Ureter (tissue), 1 donor: ENCODE data around the gene RASL12. TPM values are rescaled to one million over a fixed set of nuclear protein-coding genes. Genes with fewer than 3 reads are reported as not detected.

Source experiments
- DNase-seq: peaks from one replicate; pipeline ENCODE4 v3.0.0-alpha.2; 2020; ENCODE audit warnings: low spot score
- total RNA-seq: library from RNA; stranded (reverse); gene quantifications from one replicate; pipeline ENCODE4 v1.2.4, GENCODE V29; 2023
- donor health status: DM: yes; HTN: yes; CAD: no.

RASL12 gene
- total RNA-seq, 1 donor from 2014 or later: 32.8 TPM

GRCh38 chr15:65092911-65093792, 25.4 kb upstream of the RASL12 start:
- no peak for DNase-seq

- DNase-seq: no peak
Observed at GRCh38 chr15:65091946-65092770, 24.4 kb upstream of the RASL12 start.

GRCh38 chr15:65089206-65089824, 21.5 kb upstream of the RASL12 start:
- no peak for DNase-seq

- no peak for DNase-seq
Observed at GRCh38 chr15:65088643-65089021, 20.8 kb upstream of the RASL12 start.

- peak; percentile 89 for DNase-seq
Observed at GRCh38 chr15:65087873-65088642, 20.3 kb upstream of the RASL12 start.

GRCh38 chr15:65087411-65087810, 19.6 kb upstream of the RASL12 start:
- DNase-seq: no peak

DNA sequence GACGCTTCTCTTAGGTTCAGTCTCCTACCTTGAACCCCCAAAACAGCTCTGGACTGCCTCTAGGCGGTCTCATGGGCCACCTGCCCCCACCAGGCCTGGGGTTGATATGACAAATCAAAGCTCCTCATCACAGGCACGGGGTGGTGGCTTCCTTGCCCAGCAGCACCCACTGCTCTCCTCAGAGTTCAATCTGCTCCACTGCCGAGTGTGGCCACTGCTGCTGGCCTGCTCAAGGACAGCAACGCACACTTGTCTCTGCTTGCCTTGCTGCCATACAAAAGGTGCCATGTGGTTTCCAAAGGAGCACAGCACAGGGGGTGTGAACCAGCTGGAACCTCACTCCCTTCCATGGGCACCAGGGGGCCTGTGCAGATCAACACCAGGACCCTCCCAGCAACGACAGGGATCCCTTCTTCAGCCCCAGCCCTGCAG, 18.9 kb upstream of the RASL12 start:
- DNase-seq: no peak

DNA sequence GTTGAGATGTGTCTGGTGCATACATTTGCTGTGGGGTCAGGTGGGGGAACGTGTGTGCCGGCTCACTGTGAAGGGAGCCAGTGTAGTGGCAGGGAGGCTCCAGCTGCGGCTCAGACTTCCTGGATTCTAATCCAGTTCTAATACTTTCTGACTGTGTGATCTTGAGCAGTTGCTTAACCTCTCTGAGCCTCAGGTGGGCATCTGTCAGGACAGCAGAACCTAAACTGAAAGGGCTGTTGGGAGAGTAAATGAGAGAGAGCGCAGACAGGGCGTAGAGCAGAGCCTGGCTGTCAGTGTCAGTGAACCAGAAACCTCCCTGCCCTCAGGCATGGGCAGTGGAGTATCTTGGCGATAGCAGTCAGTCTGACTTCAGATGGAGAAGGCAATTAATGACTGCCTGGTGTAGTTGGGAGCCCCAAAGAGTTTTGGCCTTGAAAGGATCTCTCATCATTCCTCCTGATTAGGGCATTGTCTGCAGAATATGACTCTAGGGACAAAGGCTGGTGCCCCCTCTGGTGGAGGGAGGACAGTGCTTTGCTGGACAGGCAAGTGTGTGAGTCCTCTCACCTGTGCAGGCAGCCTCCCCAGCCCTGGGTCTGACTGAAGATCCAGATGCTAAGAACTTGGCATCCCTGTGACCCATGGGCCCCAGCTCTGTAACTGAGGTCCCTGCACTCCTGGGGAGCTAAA, 18.3 kb upstream of the RASL12 start:
- DNase-seq: no peak

- DNase-seq: no peak
Observed at GRCh38 chr15:65085207-65085753, 17.5 kb upstream of the RASL12 start.

DNA sequence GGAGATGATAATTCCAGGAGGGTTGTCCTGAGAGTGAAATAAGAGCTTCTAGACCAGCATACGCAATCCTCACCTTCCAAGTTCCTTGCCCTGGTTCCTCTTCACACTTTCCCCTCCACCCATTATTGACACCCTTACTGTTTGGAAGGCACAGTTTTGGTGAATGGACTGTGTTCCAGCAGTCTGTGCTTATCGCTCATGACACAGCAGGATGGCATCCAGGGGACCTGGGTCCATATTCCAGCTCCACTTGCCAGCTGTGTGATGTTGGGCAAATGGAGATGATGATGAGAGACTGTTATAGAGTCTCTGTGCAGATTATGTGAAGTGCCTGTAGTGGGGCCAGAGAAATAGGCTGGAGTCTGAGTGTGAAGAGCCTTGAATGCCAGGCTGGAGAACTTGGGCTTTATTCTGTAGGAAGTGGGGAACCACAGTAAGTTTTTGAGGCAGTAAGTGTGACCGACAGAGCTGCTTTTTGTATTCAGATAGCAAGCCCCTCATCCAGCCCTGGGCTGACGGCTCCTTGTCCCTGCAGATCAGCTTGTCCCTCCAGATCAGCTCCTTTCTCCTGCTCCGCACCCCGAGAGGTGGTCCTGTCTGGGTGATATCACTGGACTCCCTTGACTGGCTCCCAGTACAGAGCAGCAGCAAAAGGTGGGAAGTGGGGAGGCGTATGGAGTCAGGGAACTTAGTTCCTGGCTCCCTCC, 16.9 kb upstream of the RASL12 start:
- DNase-seq: no peak

GRCh38 chr15:65083262-65083701, 15.5 kb upstream of the RASL12 start:
- no peak for DNase-seq

- DNase-seq: no peak
Observed at GRCh38 chr15:65082303-65082953, 14.6 kb upstream of the RASL12 start.

DNA sequence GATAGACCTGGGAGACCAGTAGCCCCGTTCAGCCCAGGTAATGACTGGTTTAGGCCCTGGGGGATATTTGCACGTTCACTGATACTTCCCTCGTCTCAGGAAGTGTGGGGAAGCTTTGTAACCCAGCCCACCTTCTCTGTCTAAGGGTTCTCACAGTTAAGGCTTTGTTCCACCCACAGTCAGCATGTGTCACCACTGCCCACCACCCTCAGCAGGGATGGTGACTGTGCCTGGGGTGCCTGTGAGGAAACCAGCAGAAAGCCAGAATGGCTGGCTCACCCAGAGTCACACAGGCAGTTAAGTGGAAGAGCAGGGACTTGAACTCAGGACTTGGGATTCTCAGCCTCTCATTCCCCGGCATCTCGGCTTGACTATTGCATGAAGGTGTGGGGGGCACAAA, 14.0 kb upstream of the RASL12 start:
- no peak for DNase-seq

- no peak for DNase-seq
Observed at GRCh38 chr15:65081270-65081669, 13.5 kb upstream of the RASL12 start.

- DNase-seq: no peak
Observed at GRCh38 chr15:65079580-65079979, 11.8 kb upstream of the RASL12 start.

DNA sequence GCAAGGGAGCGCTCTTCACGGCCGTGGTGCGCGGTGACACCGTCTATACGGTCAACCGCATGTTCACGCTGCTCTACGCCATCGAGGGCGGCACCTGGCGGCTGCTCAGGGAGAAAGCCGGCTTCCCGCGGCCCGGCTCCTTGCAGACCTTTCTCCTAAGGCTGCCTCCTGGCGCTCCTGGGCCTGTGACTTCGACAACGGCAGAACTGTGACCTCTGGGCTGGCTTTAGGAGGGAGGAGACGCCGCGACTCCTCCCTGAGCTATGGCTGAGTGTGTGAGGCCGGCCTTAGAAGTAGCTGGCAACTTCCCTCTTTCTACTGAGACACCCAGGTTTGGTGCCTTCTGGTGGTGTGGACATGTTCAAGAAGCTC, 10.2 kb upstream of the RASL12 start:
- DNase-seq: peak; percentile 69

DNA sequence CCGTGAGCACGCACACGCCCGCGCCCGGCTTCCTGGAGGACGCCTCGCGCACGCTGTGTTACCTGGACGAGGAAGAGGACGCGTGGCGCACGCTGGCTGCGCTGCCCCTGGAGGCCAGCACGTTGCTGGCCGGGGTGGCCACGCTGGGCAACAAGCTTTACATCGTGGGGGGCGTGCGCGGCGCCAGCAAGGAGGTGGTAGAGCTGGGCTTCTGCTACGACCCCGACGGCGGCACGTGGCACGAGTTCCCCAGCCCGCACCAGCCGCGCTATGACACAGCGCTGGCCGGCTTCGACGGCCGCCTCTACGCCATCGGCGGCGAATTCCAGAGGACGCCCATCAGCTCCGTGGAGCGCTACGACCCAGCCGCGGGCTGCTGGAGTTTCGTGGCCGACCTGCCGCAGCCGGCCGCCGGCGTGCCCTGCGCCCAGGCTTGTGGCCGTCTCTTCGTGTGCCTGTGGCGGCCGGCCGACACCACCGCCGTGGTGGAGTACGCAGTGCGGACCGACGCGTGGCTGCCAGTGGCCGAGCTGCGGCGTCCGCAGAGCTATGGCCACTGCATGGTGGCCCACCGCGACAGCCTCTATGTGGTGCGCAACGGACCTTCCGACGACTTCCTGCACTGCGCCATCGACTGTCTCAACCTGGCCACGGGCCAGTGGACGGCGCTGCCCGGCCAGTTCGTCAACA, 9.6 kb upstream of the RASL12 start:
- DNase-seq: no peak

DNA sequence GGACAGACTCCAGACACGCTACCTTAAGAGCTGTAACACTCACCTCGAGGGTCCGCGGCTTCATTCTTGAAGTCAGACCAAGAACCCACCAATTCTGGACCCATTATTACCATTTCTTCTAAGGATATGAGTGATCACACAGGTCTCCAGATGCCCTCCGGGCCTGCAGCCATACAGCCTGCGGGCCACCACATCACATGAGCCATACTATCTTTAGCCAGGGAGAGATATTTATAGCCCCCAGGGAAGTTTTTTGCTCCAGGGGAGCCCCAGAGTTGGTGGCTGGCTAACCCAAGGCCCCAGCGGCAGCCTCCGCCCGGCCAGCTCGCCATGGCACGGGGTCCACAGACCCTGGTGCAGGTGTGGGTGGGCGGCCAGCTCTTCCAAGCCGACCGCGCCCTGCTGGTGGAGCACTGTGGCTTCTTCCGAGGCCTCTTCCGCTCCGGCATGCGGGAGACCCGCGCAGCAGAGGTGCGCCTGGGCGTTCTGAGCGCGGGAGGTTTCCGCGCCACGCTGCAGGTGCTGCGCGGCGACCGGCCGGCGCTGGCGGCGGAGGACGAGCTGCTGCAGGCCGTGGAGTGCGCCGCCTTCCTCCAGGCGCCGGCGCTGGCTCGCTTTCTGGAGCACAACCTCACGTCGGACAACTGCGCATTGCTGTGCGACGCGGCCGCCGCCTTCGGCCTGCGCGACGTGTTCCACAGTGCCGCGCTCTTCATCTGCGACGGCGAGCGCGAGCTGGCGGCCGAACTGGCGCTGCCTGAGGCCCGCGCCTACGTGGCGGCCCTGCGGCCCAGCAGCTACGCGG, 8.9 kb upstream of the RASL12 start, which contains the start of gene KBTBD13:
Gene KBTBD13 (plus strand): TSS at position 261 of the 805 bp plus-strand sequence. CDS start 70 bp downstream, at position 331.
- DNase-seq: no peak
